Aorta (tissue), 5 donors: ENCODE measurements around the gene METTL14. TPM values are rescaled to one million over a fixed set of nuclear protein-coding genes. Genes with fewer than 3 reads are reported as not detected.

Experiments used
- ATAC-seq: fragments of 200-7000 bp; cut with Tn5 transposase; one replicate; pipeline ENCODE4 v1.9.1; 2022; ENCODE audit warnings: moderate library complexity; ENCODE audit not compliant: low FRiP score
- DNase-seq, 2 donors: peaks; one replicate each; pipeline ENCODE4 v3.0.0-alpha.2; 2020
- H3K27ac ChIP-seq, 2 donors: one replicate each; pipeline ENCODE4 v1.5.1; 2013; ENCODE audit warnings: low read length in 2 of 2, mild to moderate bottlenecking in 2 of 2, moderate library complexity in 2 of 2, control low read depth in 1 of 2, inconsistent platforms in 1 of 2, low read depth in 1 of 2
- H3K27me3 ChIP-seq, 2 donors: one replicate each; pipeline ENCODE4 v1.6.1; 2013; ENCODE audit warnings: control low read depth in 1 of 2, low read length in 1 of 2, mild to moderate bottlenecking in 1 of 2, moderate library complexity in 1 of 2; ENCODE audit not compliant: insufficient read depth in 2 of 2, control insufficient read depth in 1 of 2
- H3K36me3 ChIP-seq, 2 donors: one replicate each; pipeline ENCODE4 v1.6.1; 2013; ENCODE audit warnings: control low read depth in 1 of 2, low read length in 1 of 2, mild to moderate bottlenecking in 1 of 2; ENCODE audit not compliant: insufficient read depth in 2 of 2, control insufficient read depth in 1 of 2
- H3K4me1 ChIP-seq, 2 donors: one replicate each; pipeline ENCODE4 v1.6.1; 2013; ENCODE audit warnings: low read length in 2 of 2, control low read depth in 1 of 2, mild to moderate bottlenecking in 1 of 2, moderate library complexity in 1 of 2; ENCODE audit not compliant: insufficient read depth in 2 of 2, control insufficient read depth in 1 of 2
- H3K4me3 ChIP-seq, 2 donors: one replicate each; pipeline ENCODE4 v1.5.1; 2013; ENCODE audit warnings: low read length in 2 of 2, control low read depth in 1 of 2, mild to moderate bottlenecking in 1 of 2
- H3K9me3 ChIP-seq: one replicate; pipeline ENCODE4 v1.6.1; 2013; ENCODE audit warnings: mild to moderate bottlenecking, low read length; ENCODE audit not compliant: control insufficient read depth
- WGBS, 2 donors: extraction: QIAGEN DNeasy Blood & Tissue Kit; methylation state at CpG; one replicate each; pipeline ENCODE4 v1.1.7; 2013; 5-methylcytosine and 5-hydroxymethylcytosine counted together
- intact Hi-C, 2 donors: fragments of 100-400 bp; cut with DNase I; formaldehyde crosslinking; loops; one replicate each; pipeline versions ENCODE4 v1.14.2 to v1.15.0; 2022
- polyA plus RNA-seq, 2 donors: library from polyadenylated mRNA; stranded (reverse); fragments of 200-250 nt; gene quantifications; one replicate each; pipeline ENCODE4 v1.2.3, GENCODE V29; 2013
- total RNA-seq, 2 donors: library from RNA; stranded (reverse); fragmentation: NEBNext Ultra II Directional; extraction: Animal tissue kit (Norgen Biotek cat#: 25700); gene quantifications; one replicate each; pipeline ENCODE4 v1.2.1, GENCODE V29; 2021
- donor health status: healthy with polysubstance abuse.
- donor health status: Bipolar disorder and iron deficiency.
- donor health status: DM: no; HTN: no; CAD: no.
- donor health status: DM: no; HTN: no; CAD: no.
- donor health status: DM: yes; HTN: yes; CAD: no.

The METTL14 gene
- total and polyA plus RNA-seq, 4 donors = 15.2 to 46.2 (median 32.9) TPM

DNA sequence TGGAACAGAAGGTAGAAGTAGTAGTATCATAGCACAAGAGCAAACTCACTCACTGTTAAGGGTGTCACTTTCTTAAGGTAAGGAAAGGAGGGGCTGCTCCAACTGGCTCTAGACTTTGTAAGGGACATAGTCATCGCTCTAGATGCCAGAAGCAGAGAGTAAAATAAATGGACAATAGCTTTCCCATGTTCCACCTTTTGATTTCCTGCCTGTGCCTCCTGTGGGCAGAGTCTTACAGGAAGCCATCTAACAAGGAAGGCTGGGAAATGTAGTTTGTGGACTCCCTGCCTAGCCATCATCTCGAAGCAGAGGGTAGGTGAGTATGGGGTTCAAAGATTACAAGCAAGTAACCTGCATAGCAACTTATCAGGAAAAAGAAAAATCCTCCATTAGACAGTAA, 1.7 kb upstream of the METTL14 start:
- H3K27me3 ChIP-seq = no peaks in the 10 kb centered on the region
- H3K27ac ChIP-seq = no peak overlapping the region
- no peak for ATAC-seq
- no peaks in the 10 kb centered on the region for H3K9me3 ChIP-seq
- no peak for DNase-seq
- H3K36me3 ChIP-seq = no peaks in the 10 kb centered on the region
- intact Hi-C loops = no loop called here
- H3K4me3 ChIP-seq = no peak overlapping the region
- H3K4me1 ChIP-seq = peaks cover 0 to 5% of the 10 kb centered on the region in 2 donors
- 12 to 17% methylated on average over 2 of the region's 2 CpGs for WGBS, 2 donors

GRCh38 chr4:118703118-118703517, 17.9 kb downstream of the METTL14 start:
- H3K27me3 ChIP-seq = no peaks in the 10 kb centered on the region
- DNase-seq = no peak
- no peak overlapping the region for H3K4me3 ChIP-seq
- H3K36me3 ChIP-seq = peaks cover 3 to 9% of the 10 kb centered on the region in 2 donors
- H3K27ac ChIP-seq = no peak overlapping the region
- 47 to 94% methylated on average over 2 of the region's 2 CpGs for WGBS, 2 donors
- no peak for ATAC-seq
- no peaks in the 10 kb centered on the region for H3K4me1 ChIP-seq
- intact Hi-C loops = no loop called here
- H3K9me3 ChIP-seq = no peaks in the 10 kb centered on the region

- no peak overlapping the region for H3K27ac ChIP-seq
- H3K9me3 ChIP-seq = no peaks in the 10 kb centered on the region
- H3K36me3 ChIP-seq = peaks cover 2 to 6% of the 10 kb centered on the region in 2 donors
- H3K4me1 ChIP-seq = no peaks in the 10 kb centered on the region
- 88 to 93% methylated on average over 2 of the region's 2 CpGs for WGBS, 2 donors
- DNase-seq = no peak
- intact Hi-C loops = no loop called here
- H3K27me3 ChIP-seq = no peaks in the 10 kb centered on the region
- no peak for ATAC-seq
- no peak overlapping the region for H3K4me3 ChIP-seq
These were observed 25.9 kb downstream of the METTL14 start for GRCh38 chr4:118711052-118711451.

- WGBS, 2 donors = 71 to 83% methylated on average over 1 of the region's 1 CpG
- ATAC-seq = no peak
These were observed 27.7 kb downstream of the METTL14 start for GRCh38 chr4:118712872-118713271.

GRCh38 chr4:118714682-118715081, 29.5 kb downstream of the METTL14 start:
- no peaks in the 10 kb centered on the region for H3K4me1 ChIP-seq
- no peaks in the 10 kb centered on the region for H3K27me3 ChIP-seq
- DNase-seq (no peak), ATAC-seq (no peak)
- no peak overlapping the region for H3K4me3 ChIP-seq
- WGBS, 2 donors = 89 to 92% methylated on average over 4 of the region's 4 CpGs
- H3K36me3 ChIP-seq = peaks cover 0 to 4% of the 10 kb centered on the region in 2 donors
- H3K9me3 ChIP-seq = no peaks in the 10 kb centered on the region
- H3K27ac ChIP-seq = no peak overlapping the region
- intact Hi-C loops = no loop called here

More at GRCh38 chr4:118712872-118713271, 27.7 kb downstream of the METTL14 start:
- Histone ChIP-seq H3K4me3 (no peak overlapping the region), H3K4me1 (no peaks in the 10 kb centered on the region), H3K9me3 (no peaks in the 10 kb centered on the region), H3K27me3 (no peaks in the 10 kb centered on the region), H3K27ac (no peak overlapping the region), H3K36me3 (peaks cover 0 to 4% of the 10 kb centered on the region in 2 donors)
- no peak for DNase-seq
- intact Hi-C loops = no loop called here

- H3K4me3 ChIP-seq = no peak overlapping the region
- ATAC-seq (no peak), DNase-seq (no peak)
- H3K27ac ChIP-seq = no peak overlapping the region
- intact Hi-C loops = no loop called here
- H3K27me3 ChIP-seq = no peaks in the 10 kb centered on the region
- no peaks in the 10 kb centered on the region for H3K9me3 ChIP-seq
- 41 to 43% methylated on average over 3 of the region's 3 CpGs for WGBS, 2 donors
- peaks cover 2 to 4% of the 10 kb centered on the region in 2 donors for H3K36me3 ChIP-seq
- H3K4me1 ChIP-seq = no peaks in the 10 kb centered on the region
These were observed 31.1 kb downstream of the METTL14 start for GRCh38 chr4:118716304-118716703.

DNA sequence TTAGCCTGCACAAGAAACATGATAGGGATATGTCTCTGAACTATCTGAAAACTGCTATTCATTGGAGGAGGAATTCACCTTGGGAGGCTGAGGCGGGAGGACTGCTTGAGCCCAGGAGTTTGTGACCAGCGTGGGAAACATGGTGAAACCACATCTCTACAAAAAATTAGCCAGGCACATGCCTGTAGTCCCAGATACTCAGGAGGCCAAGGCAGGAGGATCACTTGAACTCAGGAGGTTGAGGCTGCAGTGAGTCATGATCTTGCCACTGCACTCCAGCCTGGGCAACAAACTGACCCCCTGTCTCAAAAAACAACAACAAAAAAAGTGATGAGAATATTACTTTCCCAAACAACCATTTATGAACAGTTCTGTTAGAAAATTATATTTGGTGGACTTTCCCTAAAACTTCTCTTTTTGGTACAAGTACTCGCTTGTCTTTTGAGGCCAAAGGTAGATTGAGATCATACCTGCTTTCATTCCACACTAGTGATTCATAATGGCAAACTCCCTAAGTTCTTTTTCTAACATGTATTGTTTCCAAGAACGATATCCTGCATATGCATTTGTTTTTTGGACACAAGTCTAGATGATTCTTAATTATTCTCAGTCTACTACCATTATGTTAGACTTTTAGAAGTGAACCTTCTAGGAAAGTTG, 33.4 kb downstream of the METTL14 start:
- ATAC-seq = no peak
- DNase-seq = no peak
- peaks cover 2 to 4% of the 10 kb centered on the region in 2 donors for H3K36me3 ChIP-seq

GRCh38 chr4:118721752-118722151, 36.6 kb downstream of the METTL14 start:
- ATAC-seq = no peak
- peaks cover 15% of the 10 kb centered on the region in 2 donors for H3K36me3 ChIP-seq
- H3K4me1 ChIP-seq = peaks cover 0 to 2% of the 10 kb centered on the region in 2 donors
- H3K9me3 ChIP-seq = no peaks in the 10 kb centered on the region
- H3K4me3 ChIP-seq = no peak overlapping the region
- no peaks in the 10 kb centered on the region for H3K27me3 ChIP-seq
- no peak for DNase-seq
- intact Hi-C loops = no loop called here
- H3K27ac ChIP-seq = no peak overlapping the region
- WGBS, 2 donors = 100% methylated on average over 1 of the region's 1 CpG

More for the DNA sequence above, 33.4 kb downstream of the METTL14 start:
- 85 to 90% methylated on average over 4 of the region's 4 CpGs for WGBS, 2 donors
- Histone ChIP-seq H3K27me3 (no peaks in the 10 kb centered on the region), H3K27ac (no peak overlapping the region), H3K4me3 (no peak overlapping the region), H3K9me3 (no peaks in the 10 kb centered on the region), H3K4me1 (no peaks in the 10 kb centered on the region)
- intact Hi-C loops = no loop called here

GRCh38 chr4:118723369-118723768, 38.2 kb downstream of the METTL14 start:
- Histone ChIP-seq H3K9me3 (no peaks in the 10 kb centered on the region), H3K27me3 (no peaks in the 10 kb centered on the region), H3K4me1 (peaks cover 0 to 2% of the 10 kb centered on the region in 2 donors), H3K36me3 (peaks cover 20 to 22% of the 10 kb centered on the region in 2 donors), H3K4me3 (no peak overlapping the region), H3K27ac (no peak overlapping the region)
- no peak for DNase-seq
- 95 to 96% methylated on average over 3 of the region's 3 CpGs for WGBS, 2 donors
- intact Hi-C loops = no loop called here
- ATAC-seq = no peak
